ENCODE data around the gene ACACA.
A peak's percentile ranks its signal among the peaks of the same experiment; 100 is the strongest.
"Not testable (repeated sequence)": the region's sequence is repeated elsewhere in the genome, so short reads cannot be mapped to it uniquely, and the experiment has no call there.

ACACA gene

DNA sequence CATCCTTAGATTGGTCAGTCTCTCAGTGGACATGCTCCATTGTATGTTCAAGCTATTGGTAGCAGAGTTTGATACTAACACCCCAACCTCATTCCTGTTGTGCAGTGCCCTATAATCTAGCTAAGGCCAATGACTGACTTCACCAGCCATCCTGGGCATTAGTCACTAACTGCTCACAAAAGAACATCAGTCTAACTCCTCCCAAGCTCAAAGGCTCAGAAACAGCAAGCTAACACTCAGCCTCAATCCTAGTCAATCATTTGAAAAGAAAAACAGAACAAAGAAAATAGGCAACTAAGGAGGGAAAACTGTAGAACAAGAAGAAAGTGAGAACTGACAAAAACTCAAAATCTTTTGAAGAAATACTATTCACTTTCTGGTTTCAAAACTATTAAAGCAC, 229.9 kb downstream of the ACACA start:
- DNase-seq (ENCODE audit: low read depth) = no peak

DNA sequence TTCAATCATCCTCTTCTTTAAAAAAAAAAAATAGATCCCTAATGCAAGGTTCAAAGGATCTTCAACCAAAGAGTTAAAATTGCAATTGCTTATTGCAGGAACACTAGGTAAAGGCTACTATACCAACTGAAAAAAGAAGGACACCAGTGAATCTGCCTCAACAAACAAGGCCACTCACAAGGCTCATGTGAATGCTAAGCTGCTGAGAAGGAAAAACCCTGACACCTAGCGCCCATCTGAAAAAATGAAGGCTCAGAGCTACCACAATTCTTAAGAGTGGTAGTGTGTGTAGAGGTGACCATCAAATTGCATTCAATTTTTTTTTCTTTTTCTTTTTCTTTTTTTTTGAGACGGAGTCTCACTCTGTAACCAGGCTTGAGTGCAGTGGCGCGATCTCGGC, 232.4 kb downstream of the ACACA start:
- DNase-seq (ENCODE audit: low read depth) = no peak

GRCh38 chr17:37170881-37171425, 235.7 kb downstream of the ACACA start:
- DNase-seq (ENCODE audit: low read depth) = no peak

- DNase-seq (ENCODE audit: low read depth) = no peak
Measured at GRCh38 chr17:37168731-37169353, 237.8 kb downstream of the ACACA start.

DNA sequence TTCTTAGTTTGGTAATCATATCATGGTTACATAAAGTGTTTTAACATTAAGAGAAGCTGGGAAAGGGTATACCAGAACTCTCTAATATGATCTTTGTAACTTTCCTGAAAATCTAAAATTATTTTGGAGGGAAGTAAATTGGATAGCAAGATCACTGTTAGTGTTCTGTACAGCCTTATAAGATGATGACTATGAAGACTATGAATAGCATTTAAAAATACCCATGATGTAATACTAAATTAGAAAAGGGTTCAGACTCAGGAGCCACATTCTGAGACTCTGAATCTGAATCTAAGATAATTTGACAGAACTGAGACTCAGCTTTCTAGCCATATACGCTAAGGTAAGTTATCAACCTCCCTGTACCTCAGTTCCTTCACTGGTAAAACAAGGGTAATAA, 238.9 kb downstream of the ACACA start:
- DNase-seq (ENCODE audit: low read depth) = no peak

DNA sequence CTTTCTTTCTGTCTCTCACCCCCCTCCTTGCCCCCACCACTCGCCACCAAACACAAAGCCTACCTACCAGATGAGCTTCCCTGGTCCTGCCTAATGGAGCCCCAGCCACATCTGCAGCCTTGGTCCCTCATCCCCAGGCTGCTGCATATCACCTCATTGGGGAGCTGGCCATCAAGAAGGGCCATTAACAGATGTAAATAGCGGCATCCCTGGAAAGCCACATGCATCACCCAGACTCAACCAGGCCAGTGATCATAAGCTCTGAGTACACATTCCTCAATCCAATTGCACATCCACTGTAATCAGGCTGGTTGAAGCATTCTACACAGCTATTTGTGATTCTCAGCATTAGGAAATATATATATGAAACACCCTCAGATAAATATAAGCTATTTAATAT, 242.6 kb downstream of the ACACA start:
- DNase-seq (ENCODE audit: low read depth) = no peak

GRCh38 chr17:37162800-37163199, 243.8 kb downstream of the ACACA start:
- DNase-seq (ENCODE audit: low read depth) = no peak

- DNase-seq (ENCODE audit: low read depth) = no peak
Measured at GRCh38 chr17:37160944-37161343, 245.7 kb downstream of the ACACA start.

GRCh38 chr17:37158290-37158689, 248.3 kb downstream of the ACACA start:
- DNase-seq (ENCODE audit: low read depth) = no peak

- no peak for DNase-seq (ENCODE audit: low read depth)
Measured at GRCh38 chr17:37148156-37148555, 258.5 kb downstream of the ACACA start.

GRCh38 chr17:37147301-37147812, 259.3 kb downstream of the ACACA start:
- DNase-seq (ENCODE audit: low read depth) = no peak

GRCh38 chr17:37146086-37147064, 260.3 kb downstream of the ACACA start:
- DNase-seq (ENCODE audit: low read depth) = no peak

DNA sequence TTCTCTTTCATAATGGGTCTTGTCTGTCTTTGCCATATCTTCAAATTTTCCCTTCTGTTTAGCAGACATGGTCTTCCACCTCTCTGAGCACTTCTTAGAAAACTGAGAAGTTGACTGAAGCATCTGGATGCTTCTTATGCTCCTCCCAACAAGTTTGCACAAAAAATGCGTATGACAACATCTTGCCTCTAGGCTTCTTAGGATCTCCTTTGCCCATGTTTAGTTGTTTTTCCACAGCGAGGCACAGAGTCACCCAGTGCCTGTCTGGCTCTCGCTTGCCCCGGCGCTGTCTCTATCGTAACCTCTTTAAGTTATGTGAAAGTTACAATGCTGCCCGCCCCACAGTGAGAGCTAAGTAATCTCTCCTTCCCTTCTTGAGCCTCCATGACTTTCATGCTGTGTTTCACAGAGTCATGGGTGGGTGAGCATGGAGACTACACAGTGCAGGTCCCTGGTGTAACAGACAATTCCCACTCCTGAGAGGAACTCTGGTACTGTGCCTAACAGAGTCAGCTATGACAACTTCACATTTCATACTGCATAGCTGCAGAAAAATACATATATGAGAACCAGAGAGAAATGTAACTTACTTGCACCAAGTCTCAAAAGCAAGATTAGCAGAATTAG, 262.4 kb downstream of the ACACA start:
- DNase-seq (ENCODE audit: low read depth) = no peak

GRCh38 chr17:37143558-37143957, 263.1 kb downstream of the ACACA start:
- DNase-seq (ENCODE audit: low read depth) = not testable (repeated sequence)

- no peak for DNase-seq (ENCODE audit: low read depth)
Measured at GRCh38 chr17:37142294-37142896, 264.2 kb downstream of the ACACA start.

DNA sequence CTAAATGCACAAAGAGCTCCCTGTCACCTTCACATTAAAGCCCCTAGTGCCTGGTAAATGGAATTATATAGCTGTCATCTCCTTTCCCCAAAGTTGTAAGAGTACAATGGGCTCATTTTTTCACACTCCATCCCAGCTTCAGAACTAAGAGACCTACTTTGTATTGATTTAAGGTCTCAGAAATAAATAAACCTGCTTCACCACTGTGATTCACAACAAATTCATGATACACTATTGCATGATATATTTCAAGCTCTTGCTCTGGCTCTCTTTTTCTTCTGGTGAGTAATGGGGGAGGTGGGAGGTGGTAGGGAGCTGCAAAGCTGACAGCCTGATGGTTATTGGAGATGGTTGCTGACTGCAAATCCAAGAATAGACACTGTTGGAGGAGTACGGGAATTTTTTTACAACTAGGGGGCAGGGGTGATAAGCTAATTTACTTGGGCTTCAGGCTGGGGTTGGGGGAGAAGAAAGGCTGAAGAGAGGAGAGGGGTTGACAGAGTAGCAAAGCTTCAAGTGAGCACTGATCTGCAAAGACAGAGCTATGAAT, 268.0 kb downstream of the ACACA start:
- no peak for DNase-seq (ENCODE audit: low read depth)

GRCh38 chr17:37137906-37138514, 268.6 kb downstream of the ACACA start:
- no peak for DNase-seq (ENCODE audit: low read depth)

- DNase-seq (ENCODE audit: low read depth) = no peak
Measured at GRCh38 chr17:37137070-37137610, 269.5 kb downstream of the ACACA start.

DNA sequence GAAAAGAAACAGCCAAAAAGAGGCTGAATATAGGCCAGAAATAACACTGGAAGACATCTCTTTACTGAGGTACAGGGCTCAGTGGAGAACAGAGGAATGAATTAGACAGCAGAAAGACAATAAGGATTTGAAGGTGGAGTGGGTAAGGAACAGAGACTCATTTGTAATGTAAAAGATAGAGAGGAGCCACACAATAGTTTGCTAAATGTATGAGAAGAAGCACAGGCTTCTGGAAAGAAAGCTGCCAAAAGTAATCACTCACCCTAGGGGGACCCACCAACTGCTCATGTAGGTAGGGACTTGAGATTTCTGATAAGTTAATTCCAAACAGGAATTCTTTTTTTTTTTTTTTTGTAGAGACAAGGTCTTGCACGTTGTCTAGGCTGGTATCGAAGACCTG, 271.1 kb downstream of the ACACA start:
- DNase-seq (ENCODE audit: low read depth) = no peak

GRCh38 chr17:37134050-37134449, 272.6 kb downstream of the ACACA start:
- no peak for DNase-seq (ENCODE audit: low read depth)

GRCh38 chr17:37133136-37133535, 273.5 kb downstream of the ACACA start:
- DNase-seq (ENCODE audit: low read depth) = peak; percentile 3

Data from GM04503 (cell line).